ENCODE data around the gene LRRN4.

The LRRN4 gene

DNA sequence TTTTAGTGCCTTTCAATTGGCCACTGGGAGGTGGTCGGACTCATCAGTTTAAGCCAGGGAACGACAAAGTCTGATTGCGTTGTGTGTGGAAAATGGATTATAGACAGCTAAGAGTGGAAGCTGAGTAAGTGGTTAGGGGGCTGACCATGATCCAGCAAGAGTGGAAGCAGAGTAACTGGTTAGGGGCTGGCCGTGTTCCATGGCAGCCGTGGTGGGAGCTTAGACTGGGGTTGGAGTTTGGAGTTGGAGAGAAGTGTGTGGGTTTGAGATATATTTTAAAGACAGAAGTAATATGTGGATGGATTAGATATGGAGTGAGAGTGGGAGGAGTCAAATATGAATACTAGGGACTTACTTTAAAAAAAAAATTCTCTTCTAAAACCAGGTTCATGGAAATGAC, 41.7 kb downstream of the LRRN4 start:
- TF ChIP-seq, protein P1, sequence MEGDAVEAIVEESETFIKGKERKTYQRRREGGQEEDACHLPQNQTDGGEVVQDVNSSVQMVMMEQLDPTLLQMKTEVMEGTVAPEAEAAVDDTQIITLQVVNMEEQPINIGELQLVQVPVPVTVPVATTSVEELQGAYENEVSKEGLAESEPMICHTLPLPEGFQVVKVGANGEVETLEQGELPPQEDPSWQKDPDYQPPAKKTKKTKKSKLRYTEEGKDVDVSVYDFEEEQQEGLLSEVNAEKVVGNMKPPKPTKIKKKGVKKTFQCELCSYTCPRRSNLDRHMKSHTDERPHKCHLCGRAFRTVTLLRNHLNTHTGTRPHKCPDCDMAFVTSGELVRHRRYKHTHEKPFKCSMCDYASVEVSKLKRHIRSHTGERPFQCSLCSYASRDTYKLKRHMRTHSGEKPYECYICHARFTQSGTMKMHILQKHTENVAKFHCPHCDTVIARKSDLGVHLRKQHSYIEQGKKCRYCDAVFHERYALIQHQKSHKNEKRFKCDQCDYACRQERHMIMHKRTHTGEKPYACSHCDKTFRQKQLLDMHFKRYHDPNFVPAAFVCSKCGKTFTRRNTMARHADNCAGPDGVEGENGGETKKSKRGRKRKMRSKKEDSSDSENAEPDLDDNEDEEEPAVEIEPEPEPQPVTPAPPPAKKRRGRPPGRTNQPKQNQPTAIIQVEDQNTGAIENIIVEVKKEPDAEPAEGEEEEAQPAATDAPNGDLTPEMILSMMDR (IDR thresholded peaks at IDR 0.05; ENCODE audit: low read depth, low read length, missing control alignments) = no peak
- in situ Hi-C loops (cut with HindIII; ENCODE audit: low sequenced_read_pairs) = no loop called here
- H3K4me3 ChIP-seq (ENCODE audit: low read depth, low read length) = no peak overlapping the region
- no peak for DNase-seq (ENCODE audit: low read depth)

DNA sequence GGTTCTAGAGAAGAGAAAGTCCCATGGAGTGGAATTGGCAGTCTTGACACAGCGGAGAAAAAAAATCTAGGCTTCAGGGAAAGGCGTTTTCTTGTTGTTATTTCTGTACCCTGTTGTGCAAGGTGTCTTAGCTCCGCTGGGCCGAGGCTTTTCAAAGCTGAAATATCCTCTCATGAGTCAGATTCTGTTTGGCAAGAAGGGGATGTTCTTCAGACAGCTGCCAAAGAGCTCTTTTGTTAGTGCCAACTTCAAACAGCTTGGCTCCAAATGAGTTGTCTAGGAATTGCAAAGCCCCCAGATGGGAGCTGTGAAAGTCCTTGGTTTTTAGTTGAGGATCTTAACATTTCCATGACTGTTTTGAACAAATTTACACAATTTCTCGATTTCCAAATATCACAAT, 45.6 kb downstream of the LRRN4 start:
- in situ Hi-C loops (cut with HindIII; ENCODE audit: low sequenced_read_pairs) = no loop called here
- H3K4me3 ChIP-seq (ENCODE audit: low read depth, low read length) = peak overlapping the region; percentile 62
- DNase-seq (ENCODE audit: low read depth) = peak; percentile 86
- TF ChIP-seq, protein P1 (IDR thresholded peaks at IDR 0.05; ENCODE audit: low read depth, low read length, missing control alignments) = no peak

DNA sequence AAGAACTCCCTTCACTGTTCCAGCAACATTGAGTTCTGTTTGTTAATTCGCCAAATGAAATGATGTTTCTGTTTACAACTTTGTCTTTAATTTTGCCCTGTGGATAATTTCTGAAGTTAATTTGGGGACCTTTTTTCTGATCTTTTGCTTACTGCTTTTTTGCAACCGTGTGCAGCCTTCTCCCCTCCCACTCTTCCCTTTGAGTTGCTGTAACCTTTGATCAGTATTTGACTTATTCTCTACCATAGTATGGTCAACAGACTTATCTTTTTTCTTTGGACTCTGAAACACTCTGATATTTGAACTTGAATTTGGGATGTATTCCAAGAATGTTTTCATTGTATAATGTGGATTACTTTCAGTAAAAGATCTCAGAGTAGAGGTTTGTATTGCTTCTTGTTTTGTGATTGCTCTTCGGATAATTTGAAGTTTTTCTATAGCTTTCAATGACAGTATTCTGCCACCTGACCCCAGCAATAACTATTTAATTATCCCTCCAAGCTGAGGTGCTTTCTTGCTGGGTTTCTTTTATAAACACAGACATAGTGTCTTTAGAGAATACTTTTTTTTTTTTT, 46.2 kb downstream of the LRRN4 start:
- TF ChIP-seq, protein P1 (IDR thresholded peaks at IDR 0.05; ENCODE audit: low read depth, low read length, missing control alignments) = no peak
- H3K4me3 ChIP-seq (ENCODE audit: low read depth, low read length) = peak overlapping the region; percentile 62
- in situ Hi-C loops (cut with HindIII; ENCODE audit: low sequenced_read_pairs) = no loop called here
- no peak for DNase-seq (ENCODE audit: low read depth)

DNA sequence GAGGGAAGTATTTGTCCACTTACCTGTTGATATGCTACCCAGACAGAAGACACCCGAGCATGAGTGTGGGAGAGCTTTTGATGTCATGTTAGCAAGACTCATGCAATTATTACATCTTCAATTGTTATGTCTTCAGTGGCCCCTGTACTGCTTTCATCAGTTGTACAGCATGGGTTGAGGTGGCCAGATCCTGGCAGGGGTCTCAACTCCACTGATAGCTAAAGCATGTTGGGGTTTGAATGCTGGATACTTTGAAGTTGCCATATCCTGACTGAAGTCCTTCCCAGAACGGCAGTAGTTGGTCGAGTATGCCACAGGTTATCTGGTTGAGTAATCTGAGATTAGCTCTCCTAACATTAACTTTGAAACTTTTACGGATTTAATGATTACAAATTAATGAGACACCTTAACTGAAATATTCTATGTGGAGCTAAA, 46.7 kb downstream of the LRRN4 start:
- TF ChIP-seq, protein P1 (IDR thresholded peaks at IDR 0.05; ENCODE audit: low read depth, low read length, missing control alignments) = no peak
- H3K4me3 ChIP-seq (ENCODE audit: low read depth, low read length) = peak overlapping the region; percentile 62
- no peak for DNase-seq (ENCODE audit: low read depth)
- in situ Hi-C loops (cut with HindIII; ENCODE audit: low sequenced_read_pairs) = no loop called here

DNA sequence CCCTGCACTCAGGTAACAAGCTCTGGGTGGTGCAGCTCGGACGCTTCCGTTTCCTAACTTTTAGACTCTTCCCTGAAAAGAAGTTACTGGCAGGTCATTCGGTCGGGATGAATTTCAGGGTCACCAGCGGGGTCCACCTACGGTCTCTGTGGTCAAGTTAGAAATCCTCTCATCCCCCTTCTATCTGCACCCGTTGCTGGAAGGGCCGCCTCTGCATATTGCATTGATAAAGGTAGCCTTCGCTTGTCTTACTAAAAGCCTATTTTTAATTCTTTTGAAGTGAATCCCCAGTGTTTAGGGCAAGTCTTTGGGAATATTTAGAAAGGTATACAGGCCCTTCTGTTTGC, 47.3 kb downstream of the LRRN4 start:
- in situ Hi-C loops (cut with HindIII; ENCODE audit: low sequenced_read_pairs) = no loop called here
- no peak for DNase-seq (ENCODE audit: low read depth)
- peak overlapping the region; percentile 62 for H3K4me3 ChIP-seq (ENCODE audit: low read depth, low read length)
- TF ChIP-seq, protein P1 (IDR thresholded peaks at IDR 0.05; ENCODE audit: low read depth, low read length, missing control alignments) = no peak

DNA sequence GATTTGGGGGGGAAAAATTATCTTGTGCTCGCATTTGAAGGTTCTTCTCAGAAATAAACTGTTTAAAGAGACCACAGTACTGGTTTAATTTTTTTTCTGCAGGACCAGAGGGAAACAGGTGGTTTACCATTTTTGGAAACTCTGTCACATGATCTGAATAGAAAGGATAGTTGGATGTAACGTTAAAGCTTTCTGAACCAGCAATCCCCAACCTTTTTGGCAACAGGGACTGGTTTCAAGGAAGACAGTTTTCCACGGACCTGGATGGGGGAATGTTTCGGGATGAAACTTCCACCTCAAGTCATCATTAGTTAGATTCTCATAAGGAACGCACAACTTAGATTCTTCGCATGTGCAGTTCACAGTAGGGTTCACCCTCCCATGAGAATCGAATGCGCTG, 53.0 kb downstream of the LRRN4 start:
- H3K4me3 ChIP-seq (ENCODE audit: low read depth, low read length) = no peak overlapping the region
- TF ChIP-seq, protein P1 (IDR thresholded peaks at IDR 0.05; ENCODE audit: low read depth, low read length, missing control alignments) = no peak
- DNase-seq (ENCODE audit: low read depth) = no peak
- in situ Hi-C loops (cut with HindIII; ENCODE audit: low sequenced_read_pairs) = no loop called here
